Coronary artery (tissue), 2 donors: Measurements from ENCODE around the gene SYNGR1.

Source experiments
- DNase-seq: peaks from one replicate; pipeline ENCODE4 v3.0.0-alpha.2; 2017; ENCODE audit warnings: low spot score
- H3K27ac ChIP-seq, 2 donors: fragments of 200-600 bp; sonication (generic); one replicate each; pipeline ENCODE4 v1.5.1; 2016 to 2019
- H3K4me3 ChIP-seq: fragments of 200-600 bp; sonication (generic); 2 replicates; pipeline ENCODE4 v1.5.1; 2016; ENCODE audit warnings: mild to moderate bottlenecking, moderate library complexity
- TF ChIP-seq, protein P1 (sequence below): fragments of 200-600 bp; sonication (generic); IDR thresholded peaks from one replicate; pipeline ENCODE4 v1.5.1; 2019; ENCODE audit warnings: antibody characterized with exemption

Gene SYNGR1

DNA sequence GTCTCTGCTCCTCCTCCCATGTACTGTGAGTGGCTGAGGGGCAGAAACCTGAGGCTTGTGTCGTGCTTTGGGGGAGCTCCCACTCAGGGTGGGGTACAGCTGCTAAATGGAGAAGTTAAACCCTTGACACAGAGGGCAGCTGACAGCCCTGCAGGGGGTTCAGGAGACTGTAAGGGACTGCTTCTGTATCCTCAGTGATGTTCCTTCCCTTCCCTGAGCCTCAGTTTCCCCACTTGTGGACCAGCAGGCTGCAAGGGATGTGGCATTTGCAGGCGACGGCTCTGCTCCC, 15.6 kb downstream of the SYNGR1 start:
- no peak for DNase-seq
- TF ChIP-seq, protein P1, sequence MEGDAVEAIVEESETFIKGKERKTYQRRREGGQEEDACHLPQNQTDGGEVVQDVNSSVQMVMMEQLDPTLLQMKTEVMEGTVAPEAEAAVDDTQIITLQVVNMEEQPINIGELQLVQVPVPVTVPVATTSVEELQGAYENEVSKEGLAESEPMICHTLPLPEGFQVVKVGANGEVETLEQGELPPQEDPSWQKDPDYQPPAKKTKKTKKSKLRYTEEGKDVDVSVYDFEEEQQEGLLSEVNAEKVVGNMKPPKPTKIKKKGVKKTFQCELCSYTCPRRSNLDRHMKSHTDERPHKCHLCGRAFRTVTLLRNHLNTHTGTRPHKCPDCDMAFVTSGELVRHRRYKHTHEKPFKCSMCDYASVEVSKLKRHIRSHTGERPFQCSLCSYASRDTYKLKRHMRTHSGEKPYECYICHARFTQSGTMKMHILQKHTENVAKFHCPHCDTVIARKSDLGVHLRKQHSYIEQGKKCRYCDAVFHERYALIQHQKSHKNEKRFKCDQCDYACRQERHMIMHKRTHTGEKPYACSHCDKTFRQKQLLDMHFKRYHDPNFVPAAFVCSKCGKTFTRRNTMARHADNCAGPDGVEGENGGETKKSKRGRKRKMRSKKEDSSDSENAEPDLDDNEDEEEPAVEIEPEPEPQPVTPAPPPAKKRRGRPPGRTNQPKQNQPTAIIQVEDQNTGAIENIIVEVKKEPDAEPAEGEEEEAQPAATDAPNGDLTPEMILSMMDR = no peak
- H3K4me3 ChIP-seq = no peak overlapping the region
- no peak overlapping the region for H3K27ac ChIP-seq

DNA sequence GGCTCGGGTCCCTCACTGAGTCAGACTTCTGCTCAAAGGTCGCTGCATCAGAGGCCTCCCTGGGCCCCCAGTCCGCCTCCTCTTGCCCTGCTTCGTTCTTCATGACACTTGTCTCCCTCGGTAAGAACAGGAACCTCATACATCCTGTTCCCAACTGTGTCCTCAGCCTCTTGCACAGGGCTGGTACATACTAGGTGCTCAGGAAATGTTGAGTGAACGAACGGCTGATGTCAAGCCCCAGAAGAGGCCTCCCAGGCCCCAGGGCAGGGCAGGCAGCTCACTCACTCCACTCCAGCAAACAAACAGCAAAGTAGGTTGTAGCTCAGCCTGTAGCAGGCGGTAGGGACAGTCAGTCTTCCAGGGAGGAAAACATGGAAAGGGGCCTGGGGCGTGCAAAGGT, 17.2 kb downstream of the SYNGR1 start:
- Histone ChIP-seq H3K4me3 (no peak overlapping the region), H3K27ac (no peak overlapping the region)
- DNase-seq = no peak

DNA sequence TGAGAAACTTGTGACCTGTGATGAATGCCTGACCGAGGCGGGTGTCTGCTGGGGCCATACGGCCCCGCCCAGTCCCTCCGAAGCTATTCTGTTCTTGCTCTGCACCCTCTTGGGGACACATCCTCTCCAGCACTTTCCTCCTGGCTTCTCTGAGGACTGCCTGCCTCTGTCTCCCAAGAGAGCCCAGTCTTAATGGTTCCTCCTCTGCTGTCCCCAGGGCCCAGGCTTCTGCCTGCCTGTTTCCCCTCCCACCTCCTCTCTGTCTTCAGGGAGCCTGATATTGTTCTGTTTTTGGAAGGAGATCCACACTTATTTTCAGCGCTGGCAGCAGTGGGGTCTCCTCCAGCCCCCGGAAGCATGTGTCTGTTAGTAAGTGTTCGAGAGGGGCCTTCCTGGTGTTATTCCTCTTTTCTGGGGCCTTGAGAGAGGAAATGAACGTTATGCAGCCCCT, 18.7 kb downstream of the SYNGR1 start:
- DNase-seq = no peak
- no peak overlapping the region for H3K27ac ChIP-seq
- no peak overlapping the region for H3K4me3 ChIP-seq
- TF ChIP-seq, protein P1 = no peak

More for the DNA sequence above, 17.2 kb downstream of the SYNGR1 start:
- TF ChIP-seq, protein P1 = no peak

DNA sequence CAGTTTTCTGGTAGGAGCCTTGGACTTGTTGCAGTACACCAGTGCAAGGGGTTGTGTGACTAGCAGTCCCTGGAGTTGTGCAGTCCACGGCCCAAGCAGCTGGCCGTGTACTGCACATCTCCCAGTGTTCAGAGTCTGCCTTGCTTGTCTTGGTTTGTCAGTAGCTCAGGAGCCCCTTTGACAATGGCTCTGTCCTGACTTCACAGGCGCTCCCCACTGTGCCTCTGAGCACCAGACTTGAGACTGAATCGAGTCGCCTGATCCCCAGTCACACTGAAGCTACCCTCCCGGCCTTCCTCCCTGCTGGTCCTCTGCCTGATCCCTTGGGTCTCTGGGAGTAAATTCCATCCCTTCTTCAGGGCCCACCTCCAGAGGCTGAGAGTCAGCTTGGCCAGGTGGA, 19.4 kb downstream of the SYNGR1 start:
- H3K4me3 ChIP-seq = no peak overlapping the region
- DNase-seq = no peak
- TF ChIP-seq, protein P1 = no peak
- H3K27ac ChIP-seq = no peak overlapping the region

DNA sequence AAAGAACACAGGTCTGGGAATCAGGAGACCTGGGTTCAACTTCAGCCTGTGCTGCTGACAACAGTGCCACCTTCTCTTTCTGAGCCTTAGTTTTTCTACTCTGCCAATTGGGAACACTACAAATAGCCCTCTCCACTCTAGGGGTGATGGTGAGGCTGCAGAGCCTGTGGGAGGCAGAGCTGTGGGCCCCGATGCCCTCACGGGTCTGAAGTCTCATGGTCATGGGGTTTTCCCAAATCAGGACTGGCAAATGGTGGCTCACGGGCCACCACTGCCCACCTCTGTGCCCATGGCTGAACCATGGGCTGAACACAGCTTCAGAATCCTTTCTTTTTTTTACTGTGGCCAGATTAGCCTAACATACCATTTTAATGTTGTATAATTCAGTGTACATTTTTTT, 19.8 kb downstream of the SYNGR1 start:
- TF ChIP-seq, protein P1 = no peak
- DNase-seq = no peak
- H3K4me3 ChIP-seq = no peak overlapping the region
- H3K27ac ChIP-seq = no peak overlapping the region

DNA sequence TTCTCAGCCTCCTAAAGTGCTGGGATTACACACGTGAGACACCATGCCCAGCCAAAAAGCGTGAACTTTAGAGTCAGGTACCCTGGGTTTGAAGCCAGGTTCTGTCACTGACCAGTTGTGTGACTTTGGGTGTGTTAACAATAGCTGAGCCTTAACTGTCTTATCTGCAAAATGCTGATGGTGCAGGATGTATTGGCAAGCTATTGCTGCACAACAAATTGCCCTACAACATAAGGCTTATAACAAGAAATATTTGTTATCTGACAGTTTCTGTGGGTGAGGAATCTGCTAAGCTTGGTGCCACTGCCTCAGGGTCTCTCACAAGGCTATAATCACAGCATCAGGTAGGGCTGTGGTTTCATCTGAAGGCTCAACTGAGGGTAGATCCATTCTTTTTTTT, 21.9 kb downstream of the SYNGR1 start:
- H3K27ac ChIP-seq = no peak overlapping the region
- TF ChIP-seq, protein P1 = no peak

DNA sequence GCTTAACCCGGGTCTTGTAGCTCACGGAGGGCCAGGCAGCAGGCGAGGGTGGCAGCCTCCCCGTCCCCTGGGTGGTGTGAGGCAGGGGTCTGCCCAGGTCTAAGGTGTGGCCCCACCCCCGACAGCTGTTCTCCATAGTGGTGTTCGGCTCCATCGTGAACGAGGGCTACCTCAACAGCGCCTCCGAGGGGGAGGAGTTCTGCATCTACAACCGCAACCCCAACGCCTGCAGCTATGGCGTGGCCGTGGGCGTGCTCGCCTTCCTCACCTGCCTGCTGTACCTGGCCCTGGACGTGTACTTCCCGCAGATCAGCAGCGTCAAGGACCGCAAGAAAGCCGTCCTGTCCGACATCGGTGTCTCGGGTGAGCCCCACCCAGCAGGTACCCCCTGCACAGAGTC, 24.4 kb downstream of the SYNGR1 start:
- DNase-seq = no peak
- Histone ChIP-seq H3K4me3 (no peak overlapping the region), H3K27ac (no peak overlapping the region)
- TF ChIP-seq, protein P1 = no peak

More for the DNA sequence above, 21.9 kb downstream of the SYNGR1 start:
- no peak overlapping the region for H3K4me3 ChIP-seq
- DNase-seq = no peak
